Measurements from ENCODE around the gene SLC44A4. TPM values are rescaled to one million over a fixed set of nuclear protein-coding genes. Genes with fewer than 3 reads are reported as not detected.

The SLC44A4 gene
- total RNA-seq, 1 experiment from 2014 or later, result 3.8 TPM

GRCh38 chr6:31834367-31835250, 44.2 kb downstream of the SLC44A4 start:
- Histone ChIP-seq H2BK20ac (ENCODE audit: low read depth, low read length, poor library complexity, severe bottlenecking) (no peak overlapping the region), H3K27ac (ENCODE audit: insufficient read length, low read depth, low read length) (peak overlapping the region; percentile 57), H3K4ac (ENCODE audit: low read depth, low read length) (no peak overlapping the region), H2BK15ac (ENCODE audit: low read depth, low read length) (no peak overlapping the region), H3K23ac (ENCODE audit: insufficient read length, low read depth, low read length) (no peak overlapping the region), H4K20me1 (ENCODE audit: control insufficient read depth, insufficient read depth, insufficient read length) (no peaks in the 10 kb centered on the region), H3K4me2 (ENCODE audit: insufficient read depth, insufficient read length, low read length) (peak overlapping the region; percentile 90), H3K79me2 (ENCODE audit: insufficient read depth, low read length) (peaks cover 25% of the 10 kb centered on the region; the same call in 1 of the 2 replicates), H3K9ac (ENCODE audit: extremely low read depth, insufficient read length, low read length) (peak overlapping the region; percentile 93), H3K56ac (ENCODE audit: insufficient read length, low read depth, low read length) (no peak overlapping the region), H2BK12ac (ENCODE audit: insufficient read length, low read depth, low read length) (no peak overlapping the region), H2BK5ac (ENCODE audit: insufficient read length, low read length) (peak overlapping the region; percentile 36), H3K23me2 (ENCODE audit: insufficient read length, low read depth, low read length, poor library complexity, severe bottlenecking) (peaks cover 34% of the 10 kb centered on the region), H2AFZ (ENCODE audit: low read length) (no peak overlapping the region), H3T11ph (ENCODE audit: low read length) (no peak overlapping the region), H3K18ac (ENCODE audit: insufficient read length, low read depth, low read length) (peak overlapping the region; percentile 72), H3K9me3 (ENCODE audit: control insufficient read depth, low read depth, low read length) (no peaks in the 10 kb centered on the region), H3K14ac (ENCODE audit: insufficient read depth, low read length) (peak overlapping the region; percentile 81), H3K4me1 (ENCODE audit: insufficient read depth, low read length) (no peaks in the 10 kb centered on the region), H4K5ac (ENCODE audit: insufficient read length, low read depth, low read length) (no peak overlapping the region), H4K8ac (replicated peaks; ENCODE audit: insufficient read length, low read depth, low read length) (no peak overlapping the region), H3K79me1 (ENCODE audit: insufficient read depth, low read depth, low read length, poor library complexity, severe bottlenecking) (peaks cover 3% of the 10 kb centered on the region), H2AK5ac (ENCODE audit: insufficient read length, low read length) (no peak overlapping the region), H2BK120ac (ENCODE audit: low read depth, low read length, poor library complexity, severe bottlenecking) (no peak overlapping the region), H4K91ac (ENCODE audit: insufficient read length, low read depth, low read length) (no peak overlapping the region), H3K27me3 (ENCODE audit: insufficient read depth, low read length) (no peaks in the 10 kb centered on the region)
- WGBS (ENCODE audit: extremely low coverage, insufficient read length, low lambda C conversion rate), result no CpG with 5 or more reads among the region's 59 CpGs
- peak overlapping the region; percentile 100 for H3K27ac Mint-ChIP-seq
- peaks cover 1% of the 10 kb centered on the region; the same call in 1 of the 2 replicates for H3K27me3 Mint-ChIP-seq (ENCODE audit: low read depth)
- peaks cover 45 to 47% (median 47%) of the 10 kb centered on the region in 3 experiments for H3K36me3 Mint-ChIP-seq (ENCODE audit: insufficient read depth in 1 of 3, low read depth in 3 of 3)
- peak overlapping the region; percentile 98 to 100 for H3K4me3 Mint-ChIP-seq
- DNase-seq, result peak; percentile 86
- H3K9me3 Mint-ChIP-seq, result peaks cover 0 to 6% of the 10 kb centered on the region in 2 experiments; a peak in 2 of 5 replicates
- peaks cover 23 to 31% of the 10 kb centered on the region in 2 experiments for H3K4me1 Mint-ChIP-seq
- no peak for TF ChIP-seq CTCF (conservative IDR thresholded peaks at IDR 0.05)
